HG03060 (cell line): ENCODE data around the gene GNGT2.

ENCODE experiments used
- ATAC-seq: cut with Tn5 transposase; IDR thresholded peaks from one replicate; pipeline ENCODE4 v1.9.1; 2021; ENCODE audit warnings: low read depth, moderate number of reproducible peaks; ENCODE audit not compliant: unreplicated experiment

Gene GNGT2

GRCh38 chr17:49229805-49230600 lies 19.6 kb upstream of the GNGT2 start:
- no peak for ATAC-seq

GRCh38 chr17:49229076-49229804 lies 18.9 kb upstream of the GNGT2 start:
- no peak for ATAC-seq

- ATAC-seq = no peak
Measured at GRCh38 chr17:49227436-49228261, 17.3 kb upstream of the GNGT2 start.

- ATAC-seq = no peak
Measured at GRCh38 chr17:49226771-49227435, 16.5 kb upstream of the GNGT2 start.

- no peak for ATAC-seq
Measured at GRCh38 chr17:49225554-49226236, 15.3 kb upstream of the GNGT2 start.

GRCh38 chr17:49224997-49225337 lies 14.6 kb upstream of the GNGT2 start:
- no peak for ATAC-seq

- ATAC-seq = no peak
Measured at GRCh38 chr17:49224198-49224996, 14.0 kb upstream of the GNGT2 start.

- no peak for ATAC-seq
Measured at GRCh38 chr17:49223517-49224197, 13.3 kb upstream of the GNGT2 start.

- ATAC-seq = no peak
Measured at GRCh38 chr17:49223168-49223516, 12.8 kb upstream of the GNGT2 start.

- ATAC-seq = no peak
Measured at GRCh38 chr17:49219987-49220386, 9.6 kb upstream of the GNGT2 start.

- no peak for ATAC-seq
Measured at GRCh38 chr17:49218941-49219913, 8.9 kb upstream of the GNGT2 start.

- ATAC-seq = no peak
Measured at GRCh38 chr17:49217651-49218413, 7.5 kb upstream of the GNGT2 start.

GRCh38 chr17:49216953-49217650 lies 6.7 kb upstream of the GNGT2 start:
- ATAC-seq = no peak

GRCh38 chr17:49216482-49216881 lies 6.1 kb upstream of the GNGT2 start:
- no peak for ATAC-seq

GRCh38 chr17:49214676-49215360 lies 4.4 kb upstream of the GNGT2 start:
- no peak for ATAC-seq

- ATAC-seq = no peak
Measured at GRCh38 chr17:49213847-49214246, 3.5 kb upstream of the GNGT2 start.
